Measurements from ENCODE around the gene CMC4.

DNA sequence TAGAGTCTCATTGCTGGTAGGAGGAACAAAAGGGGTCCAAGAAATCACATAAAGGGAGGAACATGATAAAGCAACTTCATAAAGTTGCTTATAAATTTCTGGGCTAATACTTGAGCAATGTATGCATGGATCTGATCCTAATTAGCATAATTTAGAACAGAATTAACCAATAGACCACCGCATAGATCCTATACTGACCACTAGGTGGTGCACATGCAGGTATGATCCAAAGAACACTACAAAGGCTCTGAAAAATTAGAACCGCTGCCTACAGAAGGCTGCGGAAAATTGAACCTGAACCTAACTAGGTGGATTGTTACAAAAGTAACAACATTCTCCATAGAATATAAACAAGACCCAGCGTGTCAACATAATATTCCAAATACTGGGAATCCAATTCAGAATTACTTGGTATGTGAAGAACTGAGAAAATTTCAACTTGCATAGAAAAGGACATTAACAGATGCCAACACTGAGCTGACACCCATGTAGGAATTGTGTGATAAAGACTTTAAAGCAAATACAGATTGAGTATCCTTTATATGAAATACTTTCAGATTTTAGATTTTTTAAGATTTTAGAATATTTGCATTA lies 23.6 kb upstream of the CMC4 start:
- no peak for TF ChIP-seq POLR2A (IDR thresholded peaks at IDR 0.05; ENCODE audit: low read length)
- no peak for TF ChIP-seq GATA1 (IDR thresholded peaks at IDR 0.05; ENCODE audit: low read depth, low read length)

Data from erythroblast (primary cell).